Left ventricle myocardium inferior (tissue), 1 donor: ENCODE measurements around the gene FBXO7. TPM values are rescaled to one million over a fixed set of nuclear protein-coding genes. Genes with fewer than 3 reads are reported as not detected.

Experiments
- DNase-seq: peaks from one replicate; pipeline ENCODE4 v3.0.0-alpha.2; 2020
- H3K27ac ChIP-seq: fragments of 200-600 bp; replicated peaks from 2 replicates; pipeline ENCODE4 v1.8.0; 2021
- H3K27me3 ChIP-seq: fragments of 200-600 bp; 2 replicates; pipeline ENCODE4 v1.8.0; 2021; ENCODE audit warnings: low read depth
- H3K36me3 ChIP-seq: fragments of 200-600 bp; 2 replicates; pipeline ENCODE4 v1.8.0; 2021
- H3K4me1 ChIP-seq: fragments of 200-600 bp; 2 replicates; pipeline ENCODE4 v1.8.0; 2021
- H3K4me3 ChIP-seq: fragments of 200-600 bp; 2 replicates; pipeline ENCODE4 v1.8.0; 2021; ENCODE audit warnings: mild to moderate bottlenecking, moderate library complexity
- H3K9me3 ChIP-seq: fragments of 200-600 bp; replicated peaks from 2 replicates; pipeline ENCODE4 v1.8.0; 2021
- intact Hi-C: fragments of 100-400 bp; cut with micrococcal nuclease; formaldehyde crosslinking; loops from one replicate; pipeline ENCODE4 v1.11.0; 2022
- total RNA-seq: library from RNA; stranded (reverse); fragmentation: NEBNext Ultra II Directional; extraction: Animal tissue kit (Norgen Biotek cat#: 25700); gene quantifications from one replicate; pipeline ENCODE4 v1.2.1, GENCODE V29; 2021
- TF ChIP-seq, protein P1 (sequence below): fragments of 200-600 bp; IDR thresholded peaks from 2 replicates; pipeline ENCODE4 v1.8.0; 2021; ENCODE audit warnings: antibody characterized with exemption, mild to moderate bottlenecking, borderline replicate concordance
- donor health status: DM: no; HTN: yes; CAD: no; lungs with severe emphysema.

The FBXO7 gene
- total RNA-seq, 1 donor from 2014 or later, result 33.5 TPM

DNA sequence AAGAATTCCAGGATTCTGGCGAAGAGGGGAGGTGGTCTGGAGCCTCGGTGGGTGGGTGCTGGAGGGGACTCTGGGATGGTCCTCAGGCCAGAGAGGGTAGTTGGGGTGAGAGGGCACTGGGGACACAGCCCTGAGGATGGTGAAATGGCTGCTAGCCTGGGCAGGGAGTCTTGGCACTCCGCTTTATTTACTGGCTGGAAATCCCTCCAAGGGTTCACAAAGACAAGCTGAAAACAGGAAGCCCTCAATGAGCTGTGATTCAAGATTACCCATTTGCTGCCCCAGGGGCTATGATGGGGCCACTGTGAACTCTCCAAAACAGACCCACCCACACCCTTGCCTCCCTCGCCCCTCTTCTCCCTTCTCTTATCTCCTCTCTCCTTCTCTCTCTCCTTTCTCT lies 71.9 kb downstream of the FBXO7 start:
- Histone ChIP-seq H3K27ac (peak overlapping the region; percentile 58), H3K4me3 (no peak overlapping the region), H3K36me3 (no peaks in the 10 kb centered on the region), H3K4me1 (peaks cover 27% of the 10 kb centered on the region), H3K9me3 (no peaks in the 10 kb centered on the region), H3K27me3 (no peaks in the 10 kb centered on the region)
- no peak for DNase-seq
- intact Hi-C loops, result no loop called here
- TF ChIP-seq, protein P1, sequence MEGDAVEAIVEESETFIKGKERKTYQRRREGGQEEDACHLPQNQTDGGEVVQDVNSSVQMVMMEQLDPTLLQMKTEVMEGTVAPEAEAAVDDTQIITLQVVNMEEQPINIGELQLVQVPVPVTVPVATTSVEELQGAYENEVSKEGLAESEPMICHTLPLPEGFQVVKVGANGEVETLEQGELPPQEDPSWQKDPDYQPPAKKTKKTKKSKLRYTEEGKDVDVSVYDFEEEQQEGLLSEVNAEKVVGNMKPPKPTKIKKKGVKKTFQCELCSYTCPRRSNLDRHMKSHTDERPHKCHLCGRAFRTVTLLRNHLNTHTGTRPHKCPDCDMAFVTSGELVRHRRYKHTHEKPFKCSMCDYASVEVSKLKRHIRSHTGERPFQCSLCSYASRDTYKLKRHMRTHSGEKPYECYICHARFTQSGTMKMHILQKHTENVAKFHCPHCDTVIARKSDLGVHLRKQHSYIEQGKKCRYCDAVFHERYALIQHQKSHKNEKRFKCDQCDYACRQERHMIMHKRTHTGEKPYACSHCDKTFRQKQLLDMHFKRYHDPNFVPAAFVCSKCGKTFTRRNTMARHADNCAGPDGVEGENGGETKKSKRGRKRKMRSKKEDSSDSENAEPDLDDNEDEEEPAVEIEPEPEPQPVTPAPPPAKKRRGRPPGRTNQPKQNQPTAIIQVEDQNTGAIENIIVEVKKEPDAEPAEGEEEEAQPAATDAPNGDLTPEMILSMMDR, result no peak

DNA sequence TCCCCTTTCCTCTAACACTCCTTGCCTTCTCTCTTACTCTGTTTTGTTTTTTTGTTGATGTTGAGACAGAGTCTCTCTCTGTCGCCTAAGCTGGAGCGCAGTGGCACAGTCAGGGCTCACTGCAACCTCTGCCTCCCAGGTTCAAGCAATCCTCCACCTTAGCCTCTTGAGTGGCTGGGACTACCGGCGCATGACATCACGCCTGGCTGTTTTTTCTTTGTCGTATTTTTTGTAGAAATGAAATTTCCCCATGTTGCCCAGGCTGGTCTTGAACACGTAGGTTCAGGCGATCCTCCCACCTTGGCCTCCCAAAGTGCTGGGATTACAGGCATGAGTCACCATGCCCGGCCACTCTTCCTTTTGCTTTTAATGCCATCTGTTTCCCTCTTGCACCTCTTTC lies 72.3 kb downstream of the FBXO7 start:
- Histone ChIP-seq H3K4me3 (no peak overlapping the region), H3K36me3 (no peaks in the 10 kb centered on the region), H3K4me1 (peaks cover 23% of the 10 kb centered on the region), H3K9me3 (no peaks in the 10 kb centered on the region), H3K27me3 (no peaks in the 10 kb centered on the region), H3K27ac (peak overlapping the region; percentile 58)
- TF ChIP-seq, protein P1, result no peak
- no peak for DNase-seq
- intact Hi-C loops, result no loop called here

DNA sequence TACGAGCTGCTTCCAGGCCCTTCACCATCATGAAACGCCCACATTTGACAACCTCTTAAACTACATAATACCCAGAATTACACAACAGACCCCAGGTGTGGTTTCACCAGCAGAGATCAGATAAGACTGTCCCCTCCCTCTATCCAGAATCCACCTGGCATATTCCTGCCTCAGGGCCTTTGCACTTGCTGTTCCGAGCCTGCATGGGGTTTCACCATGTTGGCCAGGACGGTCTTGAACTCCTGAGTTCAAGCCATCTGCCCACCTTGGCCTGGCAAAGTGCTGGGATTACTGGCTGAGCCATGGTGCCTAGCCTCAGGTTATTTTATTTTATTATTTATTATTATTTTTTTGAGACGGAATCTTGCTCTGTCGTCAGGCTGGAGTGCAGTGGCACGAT lies 73.4 kb downstream of the FBXO7 start:
- no peaks in the 10 kb centered on the region for H3K27me3 ChIP-seq
- no peak overlapping the region for H3K4me3 ChIP-seq
- H3K27ac ChIP-seq, result no peak overlapping the region
- no peak for DNase-seq
- H3K36me3 ChIP-seq, result no peaks in the 10 kb centered on the region
- intact Hi-C loops, result no loop called here
- peaks cover 12% of the 10 kb centered on the region for H3K4me1 ChIP-seq
- TF ChIP-seq, protein P1, result no peak
- H3K9me3 ChIP-seq, result no peaks in the 10 kb centered on the region

Other genes starting within 250 kb of the FBXO7 start
- gene SLC5A4, start 219.5 kb upstream of the FBXO7 start, total RNA-seq, result 0.27 TPM
- gene RFPL3, start 116.9 kb upstream of the FBXO7 start, total RNA-seq, result not detected
- 44.5 TPM for gene RTCB, start 62.6 kb upstream of the FBXO7 start, total RNA-seq
- gene BPIFC, start 10.4 kb upstream of the FBXO7 start, total RNA-seq, result not detected